ENCODE results near the gene STYXL1. TPM values are rescaled to one million over a fixed set of nuclear protein-coding genes. Genes with fewer than 3 reads are reported as not detected.

The STYXL1 gene
- total RNA-seq, 1 experiment from 2014 or later: 49.3 TPM

DNA sequence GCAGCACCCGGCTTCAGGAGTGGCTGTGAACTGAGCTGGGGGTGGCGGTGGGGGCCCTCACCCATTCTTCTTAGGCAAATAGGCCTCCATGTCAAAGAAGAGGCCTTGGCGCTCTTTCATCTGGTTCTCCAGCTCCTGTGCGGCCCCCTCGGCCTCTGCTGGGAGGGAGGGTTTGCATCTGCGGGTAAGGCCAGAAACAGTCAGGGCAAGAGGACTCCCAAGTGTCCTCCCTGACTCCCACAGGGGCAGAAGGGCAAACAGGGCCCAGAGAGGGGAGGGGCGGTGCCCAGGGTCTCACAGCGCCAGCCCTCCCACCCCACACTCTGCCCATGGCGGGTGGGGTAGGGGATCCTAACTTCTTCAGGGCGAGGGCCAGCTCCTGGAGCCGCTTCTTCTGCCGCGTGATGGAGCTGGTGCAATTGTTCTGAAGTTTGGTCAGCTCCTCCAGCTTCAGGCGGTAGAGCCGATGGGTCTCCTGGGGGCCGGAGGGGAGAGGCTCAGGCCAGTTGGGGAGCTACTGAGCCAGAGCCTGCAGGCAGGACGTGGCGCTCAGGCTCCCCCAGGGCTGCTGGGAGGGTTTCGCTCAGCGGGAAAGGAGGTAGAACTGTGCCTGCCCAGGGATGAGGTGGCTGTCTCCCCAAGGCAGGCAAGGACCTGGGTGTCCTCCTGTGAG is 55.6 kb downstream of the STYXL1 start:
- no peak overlapping the region for H3K4me3 Mint-ChIP-seq (ENCODE audit: unreplicated experiment)
- peaks cover 17% of the 10 kb centered on the region for H3K4me1 Mint-ChIP-seq (ENCODE audit: insufficient read depth, unreplicated experiment)
- no peaks in the 10 kb centered on the region for H3K9me3 Mint-ChIP-seq (ENCODE audit: unreplicated experiment)
- TF ChIP-seq, protein P1, sequence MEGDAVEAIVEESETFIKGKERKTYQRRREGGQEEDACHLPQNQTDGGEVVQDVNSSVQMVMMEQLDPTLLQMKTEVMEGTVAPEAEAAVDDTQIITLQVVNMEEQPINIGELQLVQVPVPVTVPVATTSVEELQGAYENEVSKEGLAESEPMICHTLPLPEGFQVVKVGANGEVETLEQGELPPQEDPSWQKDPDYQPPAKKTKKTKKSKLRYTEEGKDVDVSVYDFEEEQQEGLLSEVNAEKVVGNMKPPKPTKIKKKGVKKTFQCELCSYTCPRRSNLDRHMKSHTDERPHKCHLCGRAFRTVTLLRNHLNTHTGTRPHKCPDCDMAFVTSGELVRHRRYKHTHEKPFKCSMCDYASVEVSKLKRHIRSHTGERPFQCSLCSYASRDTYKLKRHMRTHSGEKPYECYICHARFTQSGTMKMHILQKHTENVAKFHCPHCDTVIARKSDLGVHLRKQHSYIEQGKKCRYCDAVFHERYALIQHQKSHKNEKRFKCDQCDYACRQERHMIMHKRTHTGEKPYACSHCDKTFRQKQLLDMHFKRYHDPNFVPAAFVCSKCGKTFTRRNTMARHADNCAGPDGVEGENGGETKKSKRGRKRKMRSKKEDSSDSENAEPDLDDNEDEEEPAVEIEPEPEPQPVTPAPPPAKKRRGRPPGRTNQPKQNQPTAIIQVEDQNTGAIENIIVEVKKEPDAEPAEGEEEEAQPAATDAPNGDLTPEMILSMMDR (IDR thresholded peaks at IDR 0.05; ENCODE audit: unreplicated experiment): no peak
- H3K36me3 Mint-ChIP-seq (ENCODE audit: insufficient read depth, unreplicated experiment): peaks cover 10% of the 10 kb centered on the region
- no peak overlapping the region for H3K27ac Mint-ChIP-seq (ENCODE audit: low read depth, unreplicated experiment)
- POLR2A ChIA-PET: interaction anchor here (1.0 kb wide), 1 partner anchor 10 kb away, joined by 3 read pairs; no protein-coding TSS in a partner anchor
- no peak for DNase-seq (ENCODE audit: unreplicated experiment)
- intact Hi-C loops (cut with micrococcal nuclease): no loop called here
- CTCF ChIA-PET: interaction anchor here (0.7 to 1.0 kb wide), 2 partner anchors 238 to 431 kb away, joined by 3 to 4 read pairs; no protein-coding TSS in a partner anchor
- no TSS peak for BruUV-seq (replicated peaks)
- H3K27me3 Mint-ChIP-seq (ENCODE audit: insufficient read depth, unreplicated experiment): no peaks in the 10 kb centered on the region

- no peaks in the 10 kb centered on the region for H3K27me3 Mint-ChIP-seq (ENCODE audit: insufficient read depth, unreplicated experiment)
- peaks cover 17% of the 10 kb centered on the region for H3K4me1 Mint-ChIP-seq (ENCODE audit: insufficient read depth, unreplicated experiment)
- no peak for DNase-seq (ENCODE audit: unreplicated experiment)
- no TSS peak for BruUV-seq (replicated peaks)
- POLR2A ChIA-PET: interaction anchor here (0.7 to 1.0 kb wide), 2 partner anchors 11 to 303 kb away, joined by 3 read pairs; no protein-coding TSS in a partner anchor
- H3K36me3 Mint-ChIP-seq (ENCODE audit: insufficient read depth, unreplicated experiment): peaks cover 13% of the 10 kb centered on the region
- no peak overlapping the region for H3K4me3 Mint-ChIP-seq (ENCODE audit: unreplicated experiment)
- H3K27ac Mint-ChIP-seq (ENCODE audit: low read depth, unreplicated experiment): no peak overlapping the region
- CTCF ChIA-PET: no interaction called here
- TF ChIP-seq, protein P1 (IDR thresholded peaks at IDR 0.05; ENCODE audit: unreplicated experiment): no peak
- no peaks in the 10 kb centered on the region for H3K9me3 Mint-ChIP-seq (ENCODE audit: unreplicated experiment)
- intact Hi-C loops (cut with micrococcal nuclease): no loop called here
These were observed 56.2 kb downstream of the STYXL1 start for GRCh38 chr7:75991531-75992082.

DNA sequence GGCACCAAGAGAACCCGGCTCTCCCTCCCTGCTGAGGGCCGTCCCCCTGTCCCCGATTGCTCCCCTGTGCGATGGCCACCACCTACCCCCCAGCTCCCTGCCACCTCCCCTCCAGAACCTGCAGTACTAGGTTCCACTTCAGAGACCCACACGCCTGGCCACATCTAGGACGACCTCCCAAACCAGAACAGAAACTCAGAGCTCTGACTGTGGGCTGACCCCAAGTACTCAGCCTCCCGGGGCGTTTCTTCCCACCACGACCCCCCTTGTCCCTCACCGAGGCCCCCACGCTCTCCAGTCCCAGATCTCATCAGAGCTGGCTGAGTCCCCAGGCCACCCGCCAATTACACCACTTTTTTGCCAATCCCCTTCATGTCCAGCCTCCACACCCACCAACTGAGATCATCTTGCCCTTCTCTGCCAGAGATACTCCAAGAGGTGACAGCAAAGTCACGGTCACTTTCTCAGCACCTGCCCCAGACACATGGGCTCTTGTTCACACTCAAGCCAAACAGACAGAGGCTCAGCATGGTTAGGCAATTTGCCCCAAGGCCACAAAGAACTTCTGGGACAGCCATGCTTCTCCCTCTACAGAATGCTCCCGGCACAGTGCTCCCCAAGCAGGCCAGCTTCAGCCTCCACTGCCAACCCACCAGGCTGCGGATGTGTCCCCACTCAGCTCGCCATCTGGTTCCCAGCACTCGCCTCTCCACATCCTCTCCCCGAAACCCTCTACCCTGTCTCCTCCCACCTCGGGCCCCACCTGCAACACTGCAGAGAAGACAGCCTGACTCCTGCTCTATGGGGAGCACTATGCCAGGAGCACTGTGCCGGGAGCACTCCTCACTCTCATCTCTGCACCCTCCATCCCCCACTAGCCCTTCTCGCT is 58.1 kb downstream of the STYXL1 start:
- BruUV-seq (replicated peaks): no TSS peak
- Mint-ChIP-seq H3K9me3 (ENCODE audit: unreplicated experiment) (no peaks in the 10 kb centered on the region), H3K4me3 (ENCODE audit: unreplicated experiment) (no peak overlapping the region), H3K36me3 (ENCODE audit: insufficient read depth, unreplicated experiment) (peaks cover 23% of the 10 kb centered on the region), H3K4me1 (ENCODE audit: insufficient read depth, unreplicated experiment) (peaks cover 17% of the 10 kb centered on the region), H3K27me3 (ENCODE audit: insufficient read depth, unreplicated experiment) (no peaks in the 10 kb centered on the region), H3K27ac (ENCODE audit: low read depth, unreplicated experiment) (peak overlapping the region; percentile 49)
- ChIA-PET CTCF (no interaction called here), POLR2A (no interaction called here)
- intact Hi-C loops (cut with micrococcal nuclease): no loop called here
- no peak for DNase-seq (ENCODE audit: unreplicated experiment)
- TF ChIP-seq, protein P1 (IDR thresholded peaks at IDR 0.05; ENCODE audit: unreplicated experiment): no peak
